ENCODE data around the gene HNRNPA1L2.
A peak's percentile ranks its signal among the peaks of the same experiment; 100 is the strongest.
"Not testable (repeated sequence)": the region's sequence is repeated elsewhere in the genome, so short reads cannot be mapped to it uniquely, and the experiment has no call there.

The HNRNPA1L2 gene

GRCh38 chr13:52642131-52642530 is at the start of gene HNRNPA1L2:
TSS of gene HNRNPA1L2 (plus strand) at chr13:52642431. CDS start at chr13:52642493, 62 bp downstream.
- H3K27ac ChIP-seq: no peak within 1 kb of the TSS
- DNase-seq (ENCODE audit: low read depth, low spot score): no peak

GRCh38 chr13:52593175-52593574 is 49.1 kb upstream of the HNRNPA1L2 start:
- not testable (repeated sequence) for H3K27ac ChIP-seq; DNase-seq (ENCODE audit: low read depth, low spot score)

GRCh38 chr13:52593812-52594211 is 48.4 kb upstream of the HNRNPA1L2 start:
- not testable (repeated sequence) for DNase-seq (ENCODE audit: low read depth, low spot score); H3K27ac ChIP-seq

GRCh38 chr13:52594295-52594694 is 47.9 kb upstream of the HNRNPA1L2 start:
- DNase-seq (ENCODE audit: low read depth, low spot score); H3K27ac ChIP-seq: not testable (repeated sequence)

- DNase-seq (ENCODE audit: low read depth, low spot score): no peak
- H3K27ac ChIP-seq: no peak overlapping the region
Measured at GRCh38 chr13:52597676-52598075, 44.6 kb upstream of the HNRNPA1L2 start.

- peak overlapping the region; percentile 89 for H3K27ac ChIP-seq
- DNase-seq (ENCODE audit: low read depth, low spot score): peak; percentile 16
Measured at GRCh38 chr13:52599037-52599847, 43.0 kb upstream of the HNRNPA1L2 start.

GRCh38 chr13:52599848-52600603 is 42.2 kb upstream of the HNRNPA1L2 start:
- DNase-seq (ENCODE audit: low read depth, low spot score): no peak
- peak overlapping the region; percentile 89 for H3K27ac ChIP-seq

GRCh38 chr13:52600666-52601065 is 41.6 kb upstream of the HNRNPA1L2 start:
- peak overlapping the region; percentile 89 for H3K27ac ChIP-seq
- no peak for DNase-seq (ENCODE audit: low read depth, low spot score)

GRCh38 chr13:52603316-52603715 is 38.9 kb upstream of the HNRNPA1L2 start:
- not testable (repeated sequence) for DNase-seq (ENCODE audit: low read depth, low spot score); H3K27ac ChIP-seq

GRCh38 chr13:52606126-52606525 is 36.1 kb upstream of the HNRNPA1L2 start:
- not testable (repeated sequence) for DNase-seq (ENCODE audit: low read depth, low spot score)

GRCh38 chr13:52606795-52607194 is 35.4 kb upstream of the HNRNPA1L2 start:
- H3K27ac ChIP-seq: peak overlapping the region; percentile 47

More at GRCh38 chr13:52606126-52606525, 36.1 kb upstream of the HNRNPA1L2 start:
- peak overlapping the region; percentile 47 for H3K27ac ChIP-seq

GRCh38 chr13:52608184-52608583 is 34.0 kb upstream of the HNRNPA1L2 start:
- not testable (repeated sequence) for H3K27ac ChIP-seq; DNase-seq (ENCODE audit: low read depth, low spot score)

More at GRCh38 chr13:52606795-52607194, 35.4 kb upstream of the HNRNPA1L2 start:
- peak; percentile 29 for DNase-seq (ENCODE audit: low read depth, low spot score)

GRCh38 chr13:52609013-52609606 is 33.1 kb upstream of the HNRNPA1L2 start:
- not testable (repeated sequence) for DNase-seq (ENCODE audit: low read depth, low spot score); H3K27ac ChIP-seq

GRCh38 chr13:52610158-52610557 is 32.1 kb upstream of the HNRNPA1L2 start:
- H3K27ac ChIP-seq; DNase-seq (ENCODE audit: low read depth, low spot score): not testable (repeated sequence)

GRCh38 chr13:52615134-52615801 is 27.0 kb upstream of the HNRNPA1L2 start:
- no peak for DNase-seq (ENCODE audit: low read depth, low spot score)
- no peak overlapping the region for H3K27ac ChIP-seq

- no peak overlapping the region for H3K27ac ChIP-seq
- no peak for DNase-seq (ENCODE audit: low read depth, low spot score)
Measured at GRCh38 chr13:52615812-52616211, 26.4 kb upstream of the HNRNPA1L2 start.

GRCh38 chr13:52617070-52618060 is 24.9 kb upstream of the HNRNPA1L2 start:
- peak; percentile 29 for DNase-seq (ENCODE audit: low read depth, low spot score)
- peak overlapping the region; percentile 73 for H3K27ac ChIP-seq

- not testable (repeated sequence) for DNase-seq (ENCODE audit: low read depth, low spot score)
Measured at GRCh38 chr13:52631083-52631690, 11.0 kb upstream of the HNRNPA1L2 start.

More at GRCh38 chr13:52631083-52631690, 11.0 kb upstream of the HNRNPA1L2 start:
- H3K27ac ChIP-seq: not testable (repeated sequence)

All from epithelial cell of prostate (primary cell).